ENCODE measurements around the gene OR2Z1. TPM values are rescaled to one million over a fixed set of nuclear protein-coding genes. Genes with fewer than 3 reads are reported as not detected.
"Not testable (repeated sequence)": the region's sequence is repeated elsewhere in the genome, so short reads cannot be mapped to it uniquely, and the experiment has no call there.

Gene OR2Z1
- total and polyA plus RNA-seq, 7 donors: not detected

GRCh38 chr19:8769265-8769664 lies 47.8 kb downstream of the OR2Z1 start:
- H3K4me1 ChIP-seq; H3K36me3 ChIP-seq; DNase-seq; H3K27me3 ChIP-seq; intact Hi-C loops (cut with DNase I); H3K27ac ChIP-seq; H3K9me3 ChIP-seq; H3K4me3 ChIP-seq: not testable (repeated sequence)
- 93 to 94% methylated on average over 3 of the region's 8 CpGs for WGBS, 2 donors

GRCh38 chr19:8773587-8773986 lies 52.2 kb downstream of the OR2Z1 start:
- H3K4me1 ChIP-seq; H3K9me3 ChIP-seq; H3K27me3 ChIP-seq; intact Hi-C loops (cut with DNase I); H3K27ac ChIP-seq; H3K4me3 ChIP-seq; DNase-seq; H3K36me3 ChIP-seq: not testable (repeated sequence)
- WGBS, 2 donors: 85 to 94% methylated on average over 6 of the region's 12 CpGs

Small RNA genes lying within 50 kb of the gene (small RNA-seq; reads per million reads assigned to genes)
- gene AC012616.1: 0 reads per million in 3 donors

Other genes with a start within 250 kb of the OR2Z1 start
- 1 to 10 TPM in 1 of 4 donors, under 1 TPM in 2, not detected in 1; 0.16 to 1.1 (median 0.36) TPM for gene PRAM1, start 219.0 kb upstream of the OR2Z1 start, total RNA-seq
- gene PRAM1, start 219.0 kb upstream of the OR2Z1 start, polyA plus RNA-seq: 1 to 10 TPM in 1 of 3 donors, under 1 TPM in 2; 0.60 to 1.5 (median 0.69) TPM
- 10 to 100 TPM in 2 of 4 donors, 1 to 10 TPM in 2; 3.6 to 18.9 (median 10.9) TPM for gene ZNF414, start 207.5 kb upstream of the OR2Z1 start, total RNA-seq
- gene ZNF414, start 207.5 kb upstream of the OR2Z1 start, polyA plus RNA-seq: 10 to 100 TPM; 17.1 to 31.0 (median 24.0) TPM
- gene MYO1F, start 144.2 kb upstream of the OR2Z1 start, total RNA-seq: 10 to 100 TPM in 3 of 4 donors, 1 to 10 TPM in 1; 7.4 to 13.2 (median 11.6) TPM
- gene MYO1F, start 144.2 kb upstream of the OR2Z1 start, polyA plus RNA-seq: 10 to 100 TPM in 1 of 3 donors, 1 to 10 TPM in 2; 6.6 to 19.4 (median 6.9) TPM
- gene ADAMTS10, start 110.9 kb upstream of the OR2Z1 start, total RNA-seq: 10 to 100 TPM; 20.3 to 90.6 (median 27.2) TPM
- gene ADAMTS10, start 110.9 kb upstream of the OR2Z1 start, polyA plus RNA-seq: 10 to 100 TPM in 1 of 3 donors, 1 to 10 TPM in 1, not detected in 1; 1.2 to 13.7 TPM
- not detected for gene NFILZ, start 91.0 kb upstream of the OR2Z1 start, total RNA-seq
- not detected for gene NFILZ, start 91.0 kb upstream of the OR2Z1 start, polyA plus RNA-seq
- gene ACTL9, start 22.8 kb upstream of the OR2Z1 start, total RNA-seq: not detected
- gene ACTL9, start 22.8 kb upstream of the OR2Z1 start, polyA plus RNA-seq: not detected
- gene ZNF558, start 110.7 kb downstream of the OR2Z1 start, total RNA-seq: 10 to 100 TPM; 23.2 to 55.1 (median 36.6) TPM
- 10 to 100 TPM in 1 of 3 donors, 1 to 10 TPM in 2; 2.1 to 12.9 (median 2.4) TPM for gene ZNF558, start 110.7 kb downstream of the OR2Z1 start, polyA plus RNA-seq
- not detected for gene MBD3L1, start 110.7 kb downstream of the OR2Z1 start, total RNA-seq
- gene MBD3L1, start 110.7 kb downstream of the OR2Z1 start, polyA plus RNA-seq: not detected